Measurements from ENCODE around the gene PAX6.

The PAX6 gene

GRCh38 chr11:31818874-31819331, 7.8 kb upstream of the PAX6 start:
- peaks cover 20 to 49% of the 10 kb centered on the region in 2 donors for H3K4me1 Mint-ChIP-seq
- H3K27me3 Mint-ChIP-seq: peaks cover 68 to 85% of the 10 kb centered on the region in 2 donors
- no peak overlapping the region for H3K4me3 Mint-ChIP-seq
- ATAC-seq (replicated peaks) (no peak), DNase-seq (no peak)
- H3K9me3 Mint-ChIP-seq: peaks cover 0 to 13% of the 10 kb centered on the region in 2 donors
- H3K27ac Mint-ChIP-seq: peak overlapping the region; percentile 86
- H3K36me3 Mint-ChIP-seq: peaks cover 5 to 6% of the 10 kb centered on the region in 2 donors

- peaks cover 66 to 80% of the 10 kb centered on the region in 2 donors for H3K27me3 Mint-ChIP-seq
- DNase-seq (no peak), ATAC-seq (replicated peaks) (no peak)
- peak overlapping the region in 1 of 2 donors; percentile 23 for H3K4me3 Mint-ChIP-seq
- H3K9me3 Mint-ChIP-seq: peaks cover 0 to 13% of the 10 kb centered on the region in 2 donors
- peak overlapping the region; percentile 86 for H3K27ac Mint-ChIP-seq
- peaks cover 5 to 6% of the 10 kb centered on the region in 2 donors for H3K36me3 Mint-ChIP-seq
- peaks cover 21 to 54% of the 10 kb centered on the region in 2 donors for H3K4me1 Mint-ChIP-seq
These were observed 7.3 kb upstream of the PAX6 start for GRCh38 chr11:31818425-31818755.

- ATAC-seq (replicated peaks): no peak
These were observed 6.7 kb upstream of the PAX6 start for GRCh38 chr11:31817621-31818424.

GRCh38 chr11:31817054-31817620, 6.0 kb upstream of the PAX6 start:
- DNase-seq: no peak
- no peak for ATAC-seq (replicated peaks)
- Mint-ChIP-seq H3K4me3 (peak overlapping the region; percentile 60 to 65), H3K9me3 (peaks cover 0 to 11% of the 10 kb centered on the region in 2 donors), H3K36me3 (peaks cover 5 to 6% of the 10 kb centered on the region in 2 donors), H3K4me1 (peaks cover 25 to 66% of the 10 kb centered on the region in 2 donors), H3K27me3 (peaks cover 63 to 77% of the 10 kb centered on the region in 2 donors), H3K27ac (peak overlapping the region; percentile 73)

More at GRCh38 chr11:31817621-31818424, 6.7 kb upstream of the PAX6 start:
- H3K4me1 Mint-ChIP-seq: peaks cover 21 to 59% of the 10 kb centered on the region in 2 donors
- H3K27ac Mint-ChIP-seq: peak overlapping the region; percentile 73
- peaks cover 5 to 6% of the 10 kb centered on the region in 2 donors for H3K36me3 Mint-ChIP-seq
- DNase-seq: no peak
- H3K27me3 Mint-ChIP-seq: peaks cover 63 to 77% of the 10 kb centered on the region in 2 donors
- peak overlapping the region in 1 of 2 donors; percentile 60 for H3K4me3 Mint-ChIP-seq
- peaks cover 0 to 12% of the 10 kb centered on the region in 2 donors for H3K9me3 Mint-ChIP-seq

GRCh38 chr11:31816468-31817053, 5.4 kb upstream of the PAX6 start:
- DNase-seq: no peak
- no peak for ATAC-seq (replicated peaks)
- H3K36me3 Mint-ChIP-seq: peaks cover 8 to 9% of the 10 kb centered on the region in 2 donors
- H3K4me1 Mint-ChIP-seq: peaks cover 29 to 71% of the 10 kb centered on the region in 2 donors
- peaks cover 0 to 9% of the 10 kb centered on the region in 2 donors for H3K9me3 Mint-ChIP-seq
- peak overlapping the region; percentile 62 for H3K27ac Mint-ChIP-seq
- H3K27me3 Mint-ChIP-seq: peaks cover 64 to 77% of the 10 kb centered on the region in 2 donors
- H3K4me3 Mint-ChIP-seq: peak overlapping the region; percentile 74 to 77

- no peak for DNase-seq
- ATAC-seq (replicated peaks): no peak
- Mint-ChIP-seq H3K9me3 (peaks cover 0 to 6% of the 10 kb centered on the region in 2 donors), H3K4me1 (peaks cover 33 to 71% of the 10 kb centered on the region in 2 donors), H3K4me3 (peak overlapping the region; percentile 74 to 77), H3K27ac (peak overlapping the region; percentile 62), H3K36me3 (peaks cover 7 to 10% of the 10 kb centered on the region in 2 donors), H3K27me3 (peaks cover 64 to 78% of the 10 kb centered on the region in 2 donors)
These were observed 4.8 kb upstream of the PAX6 start for GRCh38 chr11:31815711-31816467.

GRCh38 chr11:31814176-31814868, 3.2 kb upstream of the PAX6 start:
- H3K4me3 Mint-ChIP-seq: peak overlapping the region; percentile 32 to 51
- H3K4me1 Mint-ChIP-seq: peaks cover 40 to 84% of the 10 kb centered on the region in 2 donors

GRCh38 chr11:31813391-31814175, 2.5 kb upstream of the PAX6 start:
- Mint-ChIP-seq H3K27ac (peak overlapping the region; percentile 37), H3K4me3 (peak overlapping the region; percentile 56 to 79), H3K36me3 (peaks cover 9 to 12% of the 10 kb centered on the region in 2 donors), H3K9me3 (peaks cover 0 to 4% of the 10 kb centered on the region in 2 donors), H3K27me3 (peaks cover 67 to 75% of the 10 kb centered on the region in 2 donors), H3K4me1 (peaks cover 40 to 87% of the 10 kb centered on the region in 2 donors)
- no peak for ATAC-seq (replicated peaks)
- DNase-seq: no peak

More at GRCh38 chr11:31814176-31814868, 3.2 kb upstream of the PAX6 start:
- no peak for ATAC-seq (replicated peaks)
- Mint-ChIP-seq H3K9me3 (peaks cover 0 to 7% of the 10 kb centered on the region in 2 donors), H3K27ac (peak overlapping the region; percentile 60), H3K27me3 (peaks cover 65 to 75% of the 10 kb centered on the region in 2 donors), H3K36me3 (peaks cover 9 to 15% of the 10 kb centered on the region in 2 donors)
- no peak for DNase-seq

GRCh38 chr11:31812383-31813381, 1.6 kb upstream of the PAX6 start:
- H3K4me3 Mint-ChIP-seq: peak overlapping the region; percentile 77 to 79
- no peak for ATAC-seq (replicated peaks)
- peaks cover 70 to 82% of the 10 kb centered on the region in 2 donors for H3K27me3 Mint-ChIP-seq
- peak overlapping the region; percentile 84 for H3K27ac Mint-ChIP-seq
- H3K9me3 Mint-ChIP-seq: peaks cover 0 to 5% of the 10 kb centered on the region in 2 donors
- no peak for DNase-seq
- H3K4me1 Mint-ChIP-seq: peaks cover 39 to 83% of the 10 kb centered on the region in 2 donors
- H3K36me3 Mint-ChIP-seq: peaks cover 9 to 11% of the 10 kb centered on the region in 2 donors

- H3K27ac Mint-ChIP-seq: peak overlapping the region; percentile 70
These were observed 1.0 kb downstream of the PAX6 start for GRCh38 chr11:31809857-31810778.

GRCh38 chr11:31809541-31809856, 1.6 kb downstream of the PAX6 start:
- Mint-ChIP-seq H3K4me1 (peaks cover 29 to 60% of the 10 kb centered on the region in 2 donors), H3K4me3 (peak overlapping the region; percentile 70 to 77), H3K27me3 (peaks cover 71 to 85% of the 10 kb centered on the region in 2 donors), H3K27ac (peak overlapping the region; percentile 32), H3K36me3 (peaks cover 11 to 13% of the 10 kb centered on the region in 2 donors), H3K9me3 (peaks cover 0 to 14% of the 10 kb centered on the region in 2 donors)
- DNase-seq (no peak), ATAC-seq (replicated peaks) (no peak)

More at GRCh38 chr11:31809857-31810778, 1.0 kb downstream of the PAX6 start:
- peaks cover 73 to 85% of the 10 kb centered on the region in 2 donors for H3K27me3 Mint-ChIP-seq
- ATAC-seq (replicated peaks): no peak
- peaks cover 0 to 12% of the 10 kb centered on the region in 2 donors for H3K9me3 Mint-ChIP-seq
- H3K4me1 Mint-ChIP-seq: peaks cover 30 to 62% of the 10 kb centered on the region in 2 donors
- no peak for DNase-seq
- peaks cover 8 to 11% of the 10 kb centered on the region in 2 donors for H3K36me3 Mint-ChIP-seq
- H3K4me3 Mint-ChIP-seq: peak overlapping the region; percentile 78 to 80

All from stimulated activated naive B cell treated with anti-CD40 and anti-IgM and Interleukin-4, amounts not matched to agents 10 μg/mL and 1 μg/mL and 100 μg/mL, for 72 hours (primary cell).